ENCODE results near the gene RAP2B. TPM values are rescaled to one million over a fixed set of nuclear protein-coding genes. Genes with fewer than 3 reads are reported as not detected.
"Not testable (repeated sequence)": the region's sequence is repeated elsewhere in the genome, so short reads cannot be mapped to it uniquely, and the experiment has no call there.

The RAP2B gene
- total RNA-seq, 4 donors from 2014 or later, result 5.0 to 12.7 (median 10.1) TPM

DNA sequence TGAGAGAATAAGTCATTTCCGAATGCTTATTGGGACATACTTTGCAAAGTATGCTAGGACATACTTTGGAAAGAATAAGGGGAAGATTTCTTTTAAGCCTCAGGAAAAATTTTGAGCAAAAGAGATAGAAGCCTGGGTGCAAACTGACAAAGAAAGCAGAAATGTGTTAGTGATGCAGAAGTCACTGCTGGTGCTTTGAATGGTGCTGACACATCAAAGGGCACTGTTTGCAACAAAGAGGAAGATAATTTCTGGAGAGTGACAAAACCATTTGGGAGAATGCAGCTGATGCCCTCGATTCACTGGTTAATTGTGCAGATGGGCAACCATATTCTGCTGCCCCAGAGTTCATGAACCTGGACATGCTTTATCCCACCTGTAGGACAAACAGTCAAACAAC is 11.0 kb upstream of the RAP2B start:
- Histone ChIP-seq H3K4me3 (no peak overlapping the region), H3K36me3 (no peaks in the 10 kb centered on the region), H3K27ac (no peak overlapping the region), H3K4me1 (no peaks in the 10 kb centered on the region), H3K9me3 (no peaks in the 10 kb centered on the region), H3K27me3 (no peaks in the 10 kb centered on the region)
- no peak for TF ChIP-seq POLR2A (IDR thresholded peaks at IDR 0.05)
- TF ChIP-seq, protein P1, sequence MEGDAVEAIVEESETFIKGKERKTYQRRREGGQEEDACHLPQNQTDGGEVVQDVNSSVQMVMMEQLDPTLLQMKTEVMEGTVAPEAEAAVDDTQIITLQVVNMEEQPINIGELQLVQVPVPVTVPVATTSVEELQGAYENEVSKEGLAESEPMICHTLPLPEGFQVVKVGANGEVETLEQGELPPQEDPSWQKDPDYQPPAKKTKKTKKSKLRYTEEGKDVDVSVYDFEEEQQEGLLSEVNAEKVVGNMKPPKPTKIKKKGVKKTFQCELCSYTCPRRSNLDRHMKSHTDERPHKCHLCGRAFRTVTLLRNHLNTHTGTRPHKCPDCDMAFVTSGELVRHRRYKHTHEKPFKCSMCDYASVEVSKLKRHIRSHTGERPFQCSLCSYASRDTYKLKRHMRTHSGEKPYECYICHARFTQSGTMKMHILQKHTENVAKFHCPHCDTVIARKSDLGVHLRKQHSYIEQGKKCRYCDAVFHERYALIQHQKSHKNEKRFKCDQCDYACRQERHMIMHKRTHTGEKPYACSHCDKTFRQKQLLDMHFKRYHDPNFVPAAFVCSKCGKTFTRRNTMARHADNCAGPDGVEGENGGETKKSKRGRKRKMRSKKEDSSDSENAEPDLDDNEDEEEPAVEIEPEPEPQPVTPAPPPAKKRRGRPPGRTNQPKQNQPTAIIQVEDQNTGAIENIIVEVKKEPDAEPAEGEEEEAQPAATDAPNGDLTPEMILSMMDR (IDR thresholded peaks at IDR 0.05), result no peak
- DNase-seq, result no peak

- H3K4me1 ChIP-seq, result peaks cover 0 to 18% (median 0%) of the 10 kb centered on the region in 4 donors
- not testable (repeated sequence) for H3K36me3 ChIP-seq, H3K27me3 ChIP-seq, H3K4me3 ChIP-seq, DNase-seq, H3K27ac ChIP-seq, H3K9me3 ChIP-seq
Observed at GRCh38 chr3:153155786-153156185, 6.2 kb upstream of the RAP2B start.

- Histone ChIP-seq H3K4me1 (peaks cover 0 to 18% (median 0%) of the 10 kb centered on the region in 4 donors), H3K27me3 (no peaks in the 10 kb centered on the region), H3K36me3 (no peaks in the 10 kb centered on the region), H3K9me3 (no peaks in the 10 kb centered on the region), H3K4me3 (no peak overlapping the region), H3K27ac (peak overlapping the region in 2 of 4 donors; percentile 18 to 40)
- no peak for DNase-seq
- TF ChIP-seq POLR2A (IDR thresholded peaks at IDR 0.05), result no peak
- TF ChIP-seq, protein P1 (IDR thresholded peaks at IDR 0.05), result no peak
Observed at GRCh38 chr3:153158189-153158588, 3.8 kb upstream of the RAP2B start.

- H3K27ac ChIP-seq, result peak overlapping the region in 2 of 4 donors; percentile 92 to 96
- TF ChIP-seq, protein P1 (IDR thresholded peaks at IDR 0.05), result no peak
- no peak for TF ChIP-seq POLR2A (IDR thresholded peaks at IDR 0.05)
- no peaks in the 10 kb centered on the region for H3K9me3 ChIP-seq
- H3K36me3 ChIP-seq, result no peaks in the 10 kb centered on the region
- H3K4me1 ChIP-seq, result peaks cover 0 to 22% (median 0%) of the 10 kb centered on the region in 4 donors
- no peak overlapping the region for H3K4me3 ChIP-seq
- no peak for DNase-seq
- no peaks in the 10 kb centered on the region for H3K27me3 ChIP-seq
Observed at GRCh38 chr3:153158961-153159735, 2.9 kb upstream of the RAP2B start.

- no peak for DNase-seq
- peak overlapping the region; percentile 90 to 96 (median 94) for H3K27ac ChIP-seq
- no peaks in the 10 kb centered on the region for H3K9me3 ChIP-seq
- H3K36me3 ChIP-seq, result no peaks in the 10 kb centered on the region
- H3K4me1 ChIP-seq, result peaks cover 0 to 30% (median 0%) of the 10 kb centered on the region in 4 donors
- no peaks in the 10 kb centered on the region for H3K27me3 ChIP-seq
- TF ChIP-seq, protein P1 (IDR thresholded peaks at IDR 0.05), result no peak
- no peak for TF ChIP-seq POLR2A (IDR thresholded peaks at IDR 0.05)
- peak overlapping the region; percentile 85 to 95 (median 90) for H3K4me3 ChIP-seq
Observed at GRCh38 chr3:153159771-153160397, 2.1 kb upstream of the RAP2B start.

All from Peyer's patch (tissue), 4 donors.